ENCODE measurements around the gene FBXO48.

FBXO48 gene

DNA sequence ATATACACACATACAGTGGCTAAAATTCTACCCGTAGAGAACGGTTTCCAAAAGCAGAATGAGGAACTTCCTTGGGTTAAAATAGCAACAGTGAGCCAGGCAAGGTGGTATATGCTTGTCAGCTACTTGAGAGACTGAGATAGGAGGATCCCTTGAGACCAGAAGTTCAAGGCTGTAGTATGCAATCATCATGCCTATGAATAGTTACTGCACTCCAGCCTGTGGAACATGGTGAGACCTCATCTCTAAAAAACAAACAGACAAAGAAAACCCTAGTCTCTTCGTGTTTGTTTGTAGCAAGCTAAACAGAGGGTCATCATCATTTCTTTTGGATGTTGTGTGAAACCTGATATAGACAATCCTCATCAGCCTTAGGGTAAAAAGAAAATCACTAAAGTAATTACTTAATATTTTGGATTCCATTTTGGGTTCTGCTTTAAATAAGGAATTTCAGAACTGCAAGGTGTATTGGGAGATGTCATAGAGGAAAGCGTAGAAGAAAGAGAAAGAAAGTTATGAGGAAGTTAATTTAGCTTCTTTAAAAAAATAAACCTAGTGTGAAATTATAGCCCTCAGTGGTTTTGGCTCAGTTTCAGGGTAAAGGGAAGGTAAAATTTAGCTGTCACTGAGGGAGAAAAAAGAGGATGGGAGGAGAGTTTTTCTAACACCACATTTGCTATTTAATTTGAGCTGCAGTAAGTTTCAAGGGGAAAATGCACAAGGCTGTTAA, 55.5 kb downstream of the FBXO48 start:
- no peak for DNase-seq
